ENCODE data around the gene C6orf136. TPM values are rescaled to one million over a fixed set of nuclear protein-coding genes. Genes with fewer than 3 reads are reported as not detected.

Gene C6orf136
- total RNA-seq, 1 experiment from 2014 or later = 34.8 TPM

- peaks cover 6 to 15% of the 10 kb centered on the region in 2 experiments for H3K4me1 ChIP-seq (ENCODE audit: control insufficient read depth in 1 of 2, insufficient read depth in 2 of 2, low read length in 2 of 2)
- H2AFZ ChIP-seq (ENCODE audit: low read depth, low read length, poor library complexity, severe bottlenecking) = no peak overlapping the region
- H3K9me2 ChIP-seq (ENCODE audit: insufficient read depth) = no peaks in the 10 kb centered on the region
- intact Hi-C loops (cut with micrococcal nuclease) = no loop called here
- ATAC-seq (no peak), DNase-seq (ENCODE audit: low read depth, low spot score) (no peak)
- H3K27ac ChIP-seq (ENCODE audit: low read depth, low read length) = no peak overlapping the region
- no peaks in the 10 kb centered on the region for H4K20me1 ChIP-seq (ENCODE audit: insufficient read depth)
- no peaks in the 10 kb centered on the region for H3K9me3 ChIP-seq (ENCODE audit: control insufficient read depth in 1 of 2, insufficient read depth in 1 of 2, low read depth in 1 of 2, low read length in 2 of 2)
- H3K27me3 ChIP-seq (ENCODE audit: insufficient read depth, low read length) = no peaks in the 10 kb centered on the region
- no TSS peak for BruUV-seq (replicated peaks)
- H3K4me3 ChIP-seq (replicated peaks in 1 of 2; ENCODE audit: low read depth in 1 of 2, low read length in 2 of 2) = no peak overlapping the region
- ChIA-PET CTCF (no interaction called here), RAD21 (ENCODE audit: low non-redundant PET in 1 of 2, low total read pairs in 2 of 2, uncharacterized antibody in 2 of 2, unreplicated experiment in 2 of 2) (no interaction called here), POLR2A (no interaction called here)
- TF ChIP-seq MAX (IDR thresholded peaks at IDR 0.05) = no peak
- no peak for TF ChIP-seq EGR1 (IDR thresholded peaks at IDR 0.05; ENCODE audit: low read depth)
- no peak for TF ChIP-seq SIN3A (IDR thresholded peaks at IDR 0.05; ENCODE audit: low read depth)
- no peak for TF ChIP-seq YY1 (IDR thresholded peaks at IDR 0.05; ENCODE audit: extremely low read depth, insufficient replicate concordance, low read depth, low read length)
- TF ChIP-seq ATF3 (IDR thresholded peaks at IDR 0.05) = no peak
- TF ChIP-seq CBX3 (IDR thresholded peaks at IDR 0.05; ENCODE audit: low read depth) = no peak
- TF ChIP-seq JUND (IDR thresholded peaks at IDR 0.05) = no peak
- no peak for TF ChIP-seq ELF1 (IDR thresholded peaks at IDR 0.05; ENCODE audit: borderline replicate concordance, low read depth)
- TF ChIP-seq POLR2A (IDR thresholded peaks at IDR 0.05; ENCODE audit: borderline replicate concordance, extremely low read depth, insufficient read depth, insufficient read length) = no peak
- TF ChIP-seq POLR2AphosphoS5 (IDR thresholded peaks at IDR 0.05; ENCODE audit: low read depth, low read length) = no peak
- no peak for TF ChIP-seq ZFX (IDR thresholded peaks at IDR 0.05)
- TF ChIP-seq SP1 (IDR thresholded peaks at IDR 0.05; ENCODE audit: low read depth) = no peak
- no peak for TF ChIP-seq FOSL1 (IDR thresholded peaks at IDR 0.05; ENCODE audit: low read depth)
- no peak for TF ChIP-seq EZH2 (IDR thresholded peaks at IDR 0.05)
- TF ChIP-seq EZH2phosphoT487 (IDR thresholded peaks at IDR 0.05; ENCODE audit: borderline replicate concordance) = no peak
- TF ChIP-seq TCF7L2 (IDR thresholded peaks at IDR 0.05; ENCODE audit: borderline replicate concordance, extremely low read depth, insufficient read depth, insufficient read length) = no peak
- TF ChIP-seq ZNF274 (IDR thresholded peaks at IDR 0.05; ENCODE audit: low read depth, low read length) = no peak
- no peak for TF ChIP-seq REST (IDR thresholded peaks at IDR 0.05; ENCODE audit: low read depth)
- peaks cover 13 to 16% of the 10 kb centered on the region in 2 experiments; a peak in 3 of 4 replicates for H3K36me3 ChIP-seq (ENCODE audit: control insufficient read depth in 1 of 2, insufficient read depth in 2 of 2, low read length in 2 of 2)
- no peak overlapping the region for H3K4me2 ChIP-seq (ENCODE audit: low read length)
- no peak overlapping the region for H3K9ac ChIP-seq (ENCODE audit: low read length)
- peaks cover 12% of the 10 kb centered on the region for H3K79me2 ChIP-seq (ENCODE audit: insufficient read depth, low read length)
These were observed 3.3 kb upstream of the C6orf136 start for GRCh38 chr6:30643656-30644055.
